HG02798 (cell line): ENCODE measurements around the gene GBA2.

Experiments
- ATAC-seq: cut with Tn5 transposase; IDR thresholded peaks from one replicate; pipeline ENCODE4 v1.9.1; 2021; ENCODE audit warnings: mild to moderate bottlenecking; ENCODE audit not compliant: unreplicated experiment, poor library complexity

Gene GBA2

GRCh38 chr9:35741740-35742139, 7.3 kb downstream of the GBA2 start:
- ATAC-seq, result no peak

- no peak for ATAC-seq
Measured at GRCh38 chr9:35740243-35740642, 8.8 kb downstream of the GBA2 start.

- ATAC-seq, result no peak
Measured at GRCh38 chr9:35738924-35739323, 10.1 kb downstream of the GBA2 start.

DNA sequence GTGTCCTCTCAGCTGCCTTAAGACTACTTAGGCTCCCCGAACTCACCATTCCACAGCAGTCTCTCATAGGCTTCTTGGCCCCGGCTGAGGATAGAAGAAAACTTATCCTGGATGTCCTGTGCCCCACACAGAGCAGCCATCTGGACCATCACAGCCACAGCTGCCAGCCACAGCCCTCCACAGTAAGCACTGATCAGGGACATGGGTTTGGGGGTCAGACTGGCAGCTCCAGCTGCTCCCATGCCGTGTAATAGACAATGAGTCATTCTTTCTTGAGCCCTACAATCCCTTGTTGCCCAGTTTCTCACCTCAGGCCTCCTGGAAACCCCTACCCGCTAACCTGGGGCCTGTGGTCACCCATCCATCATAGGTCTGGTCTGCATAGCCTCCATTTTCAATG, 10.8 kb downstream of the GBA2 start:
- ATAC-seq, result no peak

DNA sequence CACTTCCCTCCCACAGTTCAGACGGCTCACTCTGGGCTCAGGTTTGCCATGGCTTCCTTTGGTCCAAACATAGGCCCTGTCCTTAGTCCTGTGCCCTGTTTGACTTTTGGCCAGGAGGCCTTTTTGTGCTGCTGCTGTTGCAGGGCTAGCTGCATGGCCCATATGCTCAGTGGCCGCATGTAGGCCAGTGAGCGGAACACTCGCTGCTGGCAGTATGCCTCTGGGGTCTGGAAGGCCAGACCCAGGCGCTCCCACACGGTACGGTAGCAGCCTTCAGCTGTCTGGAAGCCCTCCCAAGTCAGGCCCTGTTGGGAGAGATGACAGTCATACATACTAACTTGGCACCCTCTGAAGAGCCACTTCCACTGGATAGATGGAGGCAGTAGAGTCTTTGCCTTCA, 11.9 kb downstream of the GBA2 start:
- ATAC-seq, result no peak

- ATAC-seq, result no peak
Measured at GRCh38 chr9:35736201-35736633, 12.8 kb downstream of the GBA2 start.

DNA sequence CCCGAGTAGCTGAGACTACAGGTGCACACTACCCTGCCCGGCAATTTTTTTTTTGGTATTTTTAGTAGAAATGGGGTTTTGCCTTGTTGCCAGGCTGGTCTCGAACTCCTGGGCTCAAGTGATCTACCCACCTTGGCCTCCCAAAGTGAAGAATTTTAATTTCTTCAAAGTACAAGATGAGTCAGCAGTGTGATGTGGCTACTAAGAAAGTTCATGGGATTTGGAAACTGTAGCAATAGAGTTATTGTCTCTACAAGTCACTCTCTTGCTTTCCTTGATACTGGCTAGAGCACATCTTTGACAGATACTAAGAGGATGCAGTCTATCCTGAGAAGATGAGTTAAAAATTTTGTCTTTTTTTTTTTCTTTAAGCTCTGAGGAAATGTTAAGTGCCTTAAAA, 14.9 kb downstream of the GBA2 start:
- ATAC-seq, result no peak

DNA sequence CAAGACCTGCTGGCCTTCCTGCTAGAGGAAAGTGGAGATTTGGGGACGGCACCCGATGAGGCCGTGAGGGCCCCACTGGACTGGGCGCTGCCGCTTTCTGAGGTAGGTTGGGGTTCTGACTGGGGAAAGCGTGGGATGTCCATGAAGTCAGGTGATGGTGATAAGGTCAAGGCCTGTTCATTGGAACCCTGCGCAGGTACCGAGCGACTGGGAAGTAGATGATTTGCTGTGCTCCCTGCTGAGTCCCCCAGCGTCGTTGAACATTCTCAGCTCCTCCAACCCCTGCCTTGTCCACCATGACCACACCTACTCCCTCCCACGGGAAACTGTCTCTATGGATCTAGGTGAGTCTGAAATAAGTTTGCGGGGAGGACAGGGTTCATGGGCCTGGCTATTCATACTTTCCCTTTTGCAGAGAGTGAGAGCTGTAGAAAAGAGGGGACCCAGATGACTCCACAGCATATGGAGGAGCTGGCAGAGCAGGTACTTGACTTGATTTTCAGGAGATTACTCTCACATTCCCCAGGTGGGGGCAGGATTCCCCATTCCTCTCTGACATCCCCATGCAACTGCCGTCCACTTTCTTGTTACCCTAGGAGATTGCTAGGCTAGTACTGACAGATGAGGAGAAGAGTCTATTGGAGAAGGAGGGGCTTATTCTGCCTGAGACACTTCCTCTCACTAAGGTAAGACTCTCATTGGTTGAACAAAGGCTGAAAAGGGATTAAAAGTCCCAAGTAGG, 16.1 kb downstream of the GBA2 start:
- ATAC-seq, result peak; percentile 3

- peak; percentile 82 for ATAC-seq
Measured at GRCh38 chr9:35732185-35732799, 16.7 kb downstream of the GBA2 start, which contains the start of the genes CREB3 and TLN1. Gene CREB3, plus strand, starts transcription at chr9:35732666. Its CDS starts 107 bp downstream, at chr9:35732773. Gene TLN1, minus strand, starts transcription at chr9:35732195. Its CDS starts 6,501 bp downstream, at chr9:35725694.

DNA sequence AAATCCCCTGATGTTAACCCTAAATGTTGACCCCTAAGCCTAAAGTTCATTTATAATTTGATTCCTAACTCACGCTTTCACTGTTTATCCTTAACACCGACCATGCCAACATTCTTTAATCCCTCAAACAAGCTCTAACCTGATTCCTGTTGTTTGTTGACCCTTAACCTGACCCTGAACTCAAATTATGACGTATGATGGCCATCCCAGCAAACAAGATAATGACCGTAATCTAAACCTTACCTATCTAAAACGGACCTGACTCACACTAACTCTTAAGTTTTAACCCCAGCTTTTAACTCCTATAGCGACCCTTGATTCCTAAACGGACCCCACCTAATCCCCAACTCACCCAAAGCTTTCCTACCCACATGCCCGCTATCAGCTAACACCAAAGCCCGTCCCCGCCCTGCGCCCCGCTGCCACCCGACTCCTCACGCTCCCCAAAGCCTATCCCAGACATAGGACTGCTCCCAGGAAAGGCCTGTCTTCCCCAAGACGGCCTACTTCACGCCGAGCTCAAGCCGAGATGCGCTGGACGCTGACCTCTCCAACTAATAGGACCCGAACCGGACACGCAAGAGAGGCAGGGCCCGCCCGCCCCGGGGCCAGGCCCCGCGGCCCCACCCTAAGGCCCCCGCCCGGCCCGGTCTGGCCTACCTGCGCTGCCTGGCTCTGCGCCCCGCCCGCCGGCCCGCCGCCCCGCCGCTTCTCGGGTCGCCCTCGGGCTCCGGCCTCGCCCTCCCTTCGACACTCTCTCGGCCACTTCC, 17.4 kb downstream of the GBA2 start:
- ATAC-seq, result no peak

DNA sequence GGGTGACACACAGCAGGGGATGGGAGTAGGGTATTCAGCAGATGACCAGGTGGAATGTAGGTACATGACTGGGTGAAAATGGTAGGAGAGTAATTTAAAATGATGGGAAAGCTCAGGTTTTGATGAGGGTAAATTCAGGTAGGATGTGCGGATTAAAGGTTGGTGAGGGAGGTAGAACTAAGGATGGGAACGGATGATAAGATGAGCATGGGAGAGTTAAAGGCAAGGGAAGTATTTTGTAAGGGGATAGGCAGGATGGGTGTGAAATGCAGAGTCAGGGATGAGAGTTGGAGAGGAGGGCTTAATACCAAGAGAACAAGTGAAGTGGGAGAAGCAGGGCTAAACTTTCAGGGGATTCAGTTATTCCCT, 18.6 kb downstream of the GBA2 start:
- no peak for ATAC-seq

GRCh38 chr9:35729700-35730485, 19.1 kb downstream of the GBA2 start:
- no peak for ATAC-seq

- no peak for ATAC-seq
Measured at GRCh38 chr9:35729101-35729500, 19.9 kb downstream of the GBA2 start.

DNA sequence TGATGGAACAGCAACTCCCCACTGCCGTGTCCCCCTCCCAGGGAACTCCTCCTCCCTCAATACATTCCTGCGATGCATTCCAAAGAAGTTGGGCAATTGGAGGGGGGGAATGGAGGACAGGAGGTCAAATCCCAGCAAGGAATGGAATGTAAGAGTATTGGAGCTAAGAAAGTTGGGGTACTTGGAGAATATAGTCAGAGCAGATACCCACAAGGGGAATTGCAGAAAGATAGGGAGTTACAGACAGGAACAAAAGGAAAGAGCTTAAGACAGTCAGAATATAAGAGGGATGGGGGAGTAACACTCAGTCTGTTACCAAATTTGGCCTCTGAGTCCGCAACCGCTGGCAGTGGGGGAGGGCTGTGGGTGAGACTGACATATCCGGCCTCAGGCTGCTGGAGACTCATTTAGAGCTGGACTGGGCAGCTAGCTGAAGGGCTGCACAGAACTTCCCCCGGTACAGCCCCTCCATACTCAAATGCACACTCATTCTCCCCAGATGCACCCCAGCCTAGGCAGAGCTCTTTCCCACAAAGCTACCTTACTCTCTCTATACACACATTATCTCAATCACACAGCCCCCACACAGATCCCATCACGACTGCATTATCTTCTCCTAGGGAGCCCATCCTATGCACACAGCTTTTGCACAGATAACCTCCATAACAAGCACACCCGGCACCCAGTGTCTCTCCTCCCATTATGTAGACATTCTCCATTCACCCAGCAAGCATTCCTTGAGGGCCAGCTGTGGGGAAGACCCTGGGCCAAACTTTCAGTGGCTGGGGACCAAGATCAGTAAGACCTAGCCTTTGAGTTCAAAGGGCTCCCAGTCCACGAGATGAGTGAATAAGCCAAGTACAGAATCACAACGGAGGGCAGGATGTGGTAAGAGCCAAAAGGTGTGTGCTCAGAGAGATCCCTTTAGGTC, 20.7 kb downstream of the GBA2 start:
- ATAC-seq, result no peak

GRCh38 chr9:35727676-35728040, 21.4 kb downstream of the GBA2 start:
- no peak for ATAC-seq

DNA sequence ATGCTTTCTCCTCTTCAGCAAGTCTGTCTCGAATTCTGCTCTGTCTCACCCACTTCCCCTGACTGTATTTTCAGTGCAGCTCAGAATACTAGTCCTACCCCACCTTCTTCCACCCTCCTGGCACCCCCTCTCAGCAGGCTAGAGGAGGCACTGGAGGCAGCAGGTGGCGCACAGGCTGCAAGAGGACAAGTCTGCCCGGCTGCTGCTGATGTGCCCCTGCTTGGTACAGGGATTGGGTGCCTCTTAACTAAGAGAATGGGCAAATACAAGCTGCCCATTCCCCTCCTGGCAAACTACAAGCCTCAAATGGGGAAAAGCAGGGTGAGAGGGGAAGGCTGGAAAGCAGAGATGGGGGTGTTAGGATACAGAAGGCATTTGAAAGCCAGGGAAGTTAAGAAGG, 22.1 kb downstream of the GBA2 start:
- ATAC-seq, result no peak

DNA sequence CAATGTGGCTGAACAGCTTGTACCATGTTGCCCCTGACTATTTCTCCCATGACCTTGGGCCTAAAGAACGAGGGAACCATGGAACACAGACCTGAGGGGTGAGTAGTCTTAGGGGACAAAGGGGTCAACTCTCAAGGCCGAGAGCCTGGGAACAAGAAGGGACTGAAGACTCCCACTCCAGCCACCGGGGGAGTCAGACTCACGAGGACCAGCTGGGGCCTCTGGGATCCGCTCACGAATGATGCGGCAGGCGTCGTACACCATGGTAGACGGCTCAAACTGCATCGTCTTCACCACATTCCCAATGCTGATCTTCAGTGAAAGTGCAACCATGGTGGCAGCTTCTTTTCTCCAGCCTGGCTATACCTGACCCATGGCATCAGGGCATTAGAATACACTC, 23.7 kb downstream of the GBA2 start:
- no peak for ATAC-seq

DNA sequence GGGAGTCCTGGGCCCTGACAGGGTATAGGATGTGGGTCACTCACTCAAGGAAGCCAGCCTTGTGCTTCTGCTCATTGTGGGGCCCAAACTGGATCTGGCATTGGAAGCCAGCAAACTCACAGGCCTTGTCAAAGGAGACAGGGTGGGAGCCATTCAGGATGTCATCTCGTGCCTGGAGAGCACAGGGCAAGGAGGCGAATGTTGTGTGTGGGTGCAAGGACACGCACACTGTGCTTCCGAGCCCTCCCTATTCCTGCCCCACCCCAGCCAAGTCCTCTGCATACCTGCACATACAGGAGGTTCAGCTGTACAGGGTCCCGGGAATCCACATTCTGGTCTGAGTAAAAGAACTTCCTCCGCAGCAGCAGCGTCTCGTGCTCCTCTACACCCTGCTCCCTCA, 25.1 kb downstream of the GBA2 start:
- ATAC-seq, result no peak

DNA sequence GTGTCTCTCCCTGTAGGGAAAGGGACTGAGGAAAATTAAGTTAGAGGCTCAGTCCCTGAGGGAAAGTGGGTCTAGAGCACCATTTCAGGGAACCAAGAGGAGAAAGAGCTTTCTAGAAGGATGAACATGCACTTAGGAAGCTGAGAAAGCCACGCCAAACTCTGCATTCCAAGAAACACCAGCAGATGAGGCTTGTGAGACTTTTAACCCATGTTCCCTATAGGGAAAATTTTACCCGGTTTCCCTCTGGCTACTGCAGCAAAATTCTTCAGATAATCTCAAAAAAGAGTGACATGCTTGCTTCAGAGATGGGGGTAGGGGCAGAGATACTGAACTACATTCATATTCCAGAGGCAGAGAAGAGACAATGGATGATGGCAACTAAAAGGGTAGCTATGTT, 25.6 kb downstream of the GBA2 start:
- no peak for ATAC-seq

DNA sequence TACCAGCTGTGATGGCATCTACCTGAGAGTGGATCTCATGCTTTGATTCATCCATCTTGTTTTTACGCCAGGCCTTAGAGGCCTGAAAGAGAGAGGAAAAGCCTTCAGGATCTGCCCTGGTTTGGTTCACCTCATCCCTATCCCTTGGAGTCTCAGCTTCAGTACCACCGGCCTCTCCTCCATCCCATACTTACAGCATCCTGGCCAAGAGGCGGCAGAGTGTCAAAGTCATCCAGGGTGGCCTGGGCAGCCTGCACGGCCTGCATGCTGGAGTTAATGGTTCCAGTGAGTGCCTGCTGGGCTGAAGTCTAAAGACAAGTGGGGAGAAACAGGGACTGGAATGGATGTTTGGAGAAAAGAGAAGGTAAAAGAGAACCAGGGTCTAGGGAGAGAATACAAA, 29.5 kb downstream of the GBA2 start:
- no peak for ATAC-seq
